Stimulated activated CD4-positive, alpha-beta T cell treated with anti-CD3 and anti-CD28 coated beads, Interleukin-12 subunit alpha, Interleukin-12 subunit beta, amount 100 ng/mL, for 48 hours (primary cell): ENCODE measurements around the gene ABCC4.

ENCODE experiments used
- DNase-seq, 3 donors: peaks; one replicate each; pipeline ENCODE4 v3.0.0-alpha.2; 2020; ENCODE audit warnings: low read depth in 2 of 3, low spot score in 1 of 3

ABCC4 gene

DNA sequence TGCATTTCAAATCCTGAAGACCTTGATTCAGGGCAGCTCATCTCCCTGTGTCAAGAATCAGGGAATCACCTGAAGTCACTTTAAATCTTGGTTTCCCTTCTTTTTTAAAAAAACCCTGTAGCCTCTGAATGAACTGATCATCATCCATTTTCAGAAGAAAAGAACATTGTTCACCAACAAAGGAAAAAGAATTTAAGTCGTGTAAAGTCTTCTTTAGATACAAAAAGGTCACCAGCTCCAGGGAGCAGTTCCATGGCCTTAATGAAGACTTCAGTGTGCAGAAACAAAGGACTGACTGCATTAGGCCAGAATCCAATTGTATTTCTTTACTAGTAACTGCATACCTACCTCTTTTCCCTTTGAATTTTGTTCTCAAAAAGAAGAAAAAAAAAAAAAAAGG, 245.0 kb downstream of the ABCC4 start:
- no peak for DNase-seq

- no peak for DNase-seq
These were observed 250.2 kb downstream of the ABCC4 start for GRCh38 chr13:95050800-95051615.

- DNase-seq = no peak
These were observed 251.5 kb downstream of the ABCC4 start for GRCh38 chr13:95049772-95050171.

- DNase-seq = no peak
These were observed 256.6 kb downstream of the ABCC4 start for GRCh38 chr13:95044452-95045205.

- no peak for DNase-seq
These were observed 261.8 kb downstream of the ABCC4 start for GRCh38 chr13:95039415-95039814.

DNA sequence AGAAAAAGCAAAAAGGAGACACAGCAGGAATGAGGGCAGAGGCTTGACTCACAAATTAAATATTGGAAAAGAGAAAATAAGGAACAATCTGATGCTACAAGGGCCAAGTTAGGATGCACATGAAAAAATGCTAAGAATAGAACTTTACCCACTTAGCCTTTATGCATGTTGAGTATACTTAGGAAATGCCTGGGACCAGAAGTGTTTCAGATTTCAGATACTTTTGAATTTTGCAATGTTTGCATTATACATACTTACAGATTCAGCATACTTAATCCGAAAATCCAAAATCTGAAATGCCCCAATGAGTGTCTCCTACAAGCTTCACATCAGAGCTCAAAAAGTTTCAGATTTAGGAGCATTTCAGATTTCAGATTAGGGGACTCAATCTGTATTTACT, 262.3 kb downstream of the ABCC4 start:
- no peak for DNase-seq

DNA sequence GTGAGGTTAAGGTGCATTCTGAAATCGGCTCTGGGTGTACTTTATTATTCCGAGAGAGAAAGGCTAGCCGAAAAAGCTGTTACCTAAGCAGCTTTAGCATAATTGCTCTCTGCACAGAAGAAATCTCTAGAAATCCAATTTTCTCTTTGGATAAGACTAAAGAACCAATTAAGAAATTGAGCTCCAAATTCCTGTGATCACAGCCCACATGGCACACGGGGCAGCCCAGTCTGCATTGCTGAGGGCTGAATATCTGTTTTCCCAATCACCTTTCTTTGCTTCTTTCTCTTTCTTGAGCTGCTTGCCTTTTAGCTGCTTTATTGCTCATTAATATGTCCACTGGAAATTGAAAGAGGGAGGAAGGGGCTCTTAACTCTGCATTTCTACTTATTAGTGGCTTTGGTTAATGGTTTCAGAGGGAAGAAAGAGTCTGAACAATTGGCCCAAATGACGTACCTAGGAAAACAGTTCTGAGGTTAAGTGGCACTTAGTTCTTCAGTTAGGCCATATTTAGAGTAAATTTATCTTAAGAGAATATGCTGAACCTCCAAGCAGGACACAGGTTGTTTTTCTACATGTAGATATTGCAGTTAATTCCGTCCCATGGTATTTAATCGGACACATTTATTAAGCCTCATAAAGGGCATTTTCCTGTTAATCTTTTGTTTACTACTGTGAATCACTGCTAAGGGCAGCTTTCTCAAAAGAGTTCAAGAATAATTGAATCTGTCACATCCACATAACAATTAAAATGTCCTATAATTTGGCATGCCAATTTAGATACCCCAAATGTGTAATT, 265.7 kb downstream of the ABCC4 start:
- no peak for DNase-seq

DNA sequence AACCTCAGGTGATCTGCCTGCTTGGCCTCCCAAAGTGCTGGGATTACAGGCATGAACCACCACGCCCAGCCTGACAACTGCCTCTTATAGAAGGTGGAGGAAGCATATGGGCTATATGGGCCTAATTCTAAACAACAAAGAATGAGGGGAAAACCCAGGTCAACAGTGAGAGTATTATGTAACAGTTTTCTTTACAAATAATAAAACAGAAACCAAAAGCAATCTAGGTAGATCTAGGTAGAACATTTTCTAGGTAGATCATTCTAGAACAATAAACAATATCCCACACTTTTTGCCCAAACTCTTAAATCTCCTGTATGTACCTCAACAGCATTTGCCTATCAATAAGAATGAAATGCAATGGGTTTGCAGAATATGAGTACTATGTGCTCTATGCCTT, 267.4 kb downstream of the ABCC4 start:
- no peak for DNase-seq

DNA sequence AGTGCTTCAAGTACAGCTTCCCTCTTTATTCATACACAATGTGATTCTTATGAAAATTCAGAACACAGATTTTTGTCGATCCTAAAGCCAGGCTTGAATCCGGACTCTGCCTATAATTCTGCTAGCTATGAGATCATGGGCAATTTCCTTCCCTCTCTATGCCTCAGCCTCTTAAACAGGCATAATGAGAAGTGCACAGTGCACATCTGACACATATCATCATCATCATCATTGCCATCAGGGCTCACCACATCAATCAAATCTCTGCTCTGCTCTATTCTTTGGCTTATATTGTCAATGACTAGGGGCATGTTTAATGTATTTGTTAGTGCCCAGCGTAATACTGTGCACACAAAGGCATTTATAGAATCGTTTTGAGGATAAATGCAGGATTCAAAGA, 269.1 kb downstream of the ABCC4 start:
- no peak for DNase-seq

DNA sequence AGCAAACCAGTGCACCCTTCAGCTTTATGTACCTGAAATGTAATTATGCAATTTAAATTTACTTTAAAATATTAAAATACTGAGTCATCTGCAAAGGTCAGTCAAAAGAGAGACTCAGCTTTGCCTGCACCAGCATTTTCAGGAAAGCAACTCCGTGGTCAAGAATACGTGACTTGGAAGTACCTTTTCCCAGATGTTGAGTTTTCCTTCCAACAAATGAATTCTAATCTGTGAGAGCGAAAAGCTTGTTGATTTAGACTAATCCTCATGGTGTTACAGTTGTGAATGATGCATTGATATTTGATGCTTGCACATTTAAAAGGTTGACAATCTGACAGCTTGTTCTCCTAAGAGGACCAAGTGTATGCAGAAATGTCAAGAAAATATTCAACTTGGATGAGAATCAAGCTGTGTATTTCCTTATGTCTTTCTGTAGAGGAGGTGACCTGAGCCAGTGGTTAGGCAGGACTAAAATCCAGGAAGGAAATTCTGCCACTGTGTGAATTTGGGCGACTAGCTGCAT, 270.4 kb downstream of the ABCC4 start:
- no peak for DNase-seq

GRCh38 chr13:95027638-95028037, 273.6 kb downstream of the ABCC4 start:
- no peak for DNase-seq

DNA sequence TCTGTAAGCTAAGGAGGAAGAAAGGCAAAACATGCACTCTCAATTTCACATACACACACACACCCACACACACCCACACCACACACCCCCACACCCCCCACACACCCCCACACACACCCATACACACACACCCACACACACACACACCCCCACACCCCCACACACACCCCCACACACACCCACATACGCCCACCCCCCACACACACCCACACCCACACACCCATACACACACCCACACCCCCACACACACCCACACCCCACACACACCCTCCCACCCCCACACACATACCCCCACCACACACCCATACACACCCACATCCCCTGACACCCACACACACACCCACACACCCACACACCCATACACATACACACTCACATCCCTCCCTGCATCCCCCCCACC, 276.1 kb downstream of the ABCC4 start:
- no peak for DNase-seq

- DNase-seq = no peak
These were observed 277.8 kb downstream of the ABCC4 start for GRCh38 chr13:95023405-95023804.

- no peak for DNase-seq
These were observed 280.8 kb downstream of the ABCC4 start for GRCh38 chr13:95020298-95020987.

- no peak for DNase-seq
These were observed 281.4 kb downstream of the ABCC4 start for GRCh38 chr13:95019886-95020285.

DNA sequence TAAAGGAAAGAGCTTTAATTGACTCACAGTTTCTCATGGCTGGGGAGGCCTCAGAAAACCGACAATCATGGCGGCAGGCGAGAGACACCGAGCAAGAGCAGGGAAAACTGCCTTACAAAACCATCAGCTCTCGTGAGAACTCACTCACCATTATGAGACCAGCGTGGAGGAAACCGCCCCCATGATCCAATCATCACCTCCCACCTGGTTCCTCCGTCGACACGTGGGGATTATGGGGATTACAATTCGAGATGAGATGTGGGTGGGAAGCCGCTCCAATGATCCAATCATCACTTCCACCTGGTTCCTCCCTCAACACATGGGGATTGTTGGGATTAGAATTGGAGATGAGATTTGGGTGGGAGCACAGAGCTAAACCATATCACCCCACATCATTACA, 293.9 kb downstream of the ABCC4 start:
- no peak for DNase-seq

DNA sequence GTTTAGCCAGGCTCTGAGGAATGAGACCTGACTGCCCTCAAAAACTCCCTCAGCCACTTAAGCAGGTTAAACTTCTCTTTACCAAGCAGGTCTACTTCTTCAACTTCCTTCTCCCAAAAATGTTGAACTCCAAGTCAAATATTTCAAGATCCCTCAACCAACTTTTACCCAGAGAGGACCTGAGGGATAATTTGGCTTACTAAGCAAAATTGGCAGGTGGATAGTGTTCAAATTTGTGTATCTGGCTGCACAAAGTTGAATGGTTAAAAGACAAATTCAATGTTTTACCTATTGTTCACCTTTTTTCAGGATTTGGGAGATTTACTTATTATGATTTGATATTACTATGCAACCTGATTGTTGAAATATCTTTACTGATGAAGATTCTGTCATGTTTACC, 296.0 kb downstream of the ABCC4 start:
- DNase-seq = no peak

- no peak for DNase-seq
These were observed 298.0 kb downstream of the ABCC4 start for GRCh38 chr13:95003019-95003813.

DNA sequence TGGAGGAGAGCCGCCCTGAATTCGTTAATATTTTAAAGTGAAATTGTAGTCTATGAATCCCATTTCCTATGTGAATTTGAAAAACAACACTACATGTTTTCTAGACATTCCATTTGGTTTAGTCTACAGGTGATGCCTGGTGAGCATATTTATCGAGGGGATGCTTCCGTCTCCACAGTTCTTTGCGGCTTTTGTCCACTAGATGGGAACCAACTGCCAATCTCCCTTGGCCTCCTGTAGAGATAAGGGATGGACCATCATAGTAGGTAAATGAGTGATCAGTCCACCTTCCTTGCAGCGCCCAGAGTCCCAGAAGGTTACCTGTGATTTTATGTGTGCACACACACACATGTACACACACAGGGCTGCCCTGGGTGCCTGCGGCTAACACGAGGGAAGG, 299.1 kb downstream of the ABCC4 start:
- no peak for DNase-seq

GRCh38 chr13:94999871-95000270, 301.4 kb downstream of the ABCC4 start:
- no peak for DNase-seq
